ENCODE results near the gene SLCO3A1. TPM values are rescaled to one million over a fixed set of nuclear protein-coding genes. Genes with fewer than 3 reads are reported as not detected.

SLCO3A1 gene
- total and polyA plus RNA-seq, 2 of the 8 experiments (the other 6 are each of a cell fraction or from before 2014, with no cell fraction given): 15.1 to 20.4 TPM

DNA sequence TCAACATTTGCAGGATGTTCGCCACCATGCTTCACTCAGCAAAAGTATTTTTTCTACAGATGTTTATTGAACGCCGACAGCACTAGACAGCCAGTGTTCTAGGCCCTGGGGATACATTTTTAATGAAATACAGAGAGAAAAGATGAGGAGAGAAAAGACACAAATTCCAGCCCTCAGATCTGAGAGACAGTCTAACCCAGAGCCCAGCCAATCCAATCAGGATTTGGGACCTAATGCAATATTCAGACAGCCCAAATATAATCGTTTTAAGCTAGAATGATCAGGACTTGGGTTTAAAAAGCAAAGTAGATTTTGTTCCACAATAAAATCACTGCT, 174.8 kb downstream of the SLCO3A1 start:
- Histone ChIP-seq H4K5ac (ENCODE audit: insufficient read length, low read depth, low read length) (no peak overlapping the region), H4K8ac (ENCODE audit: extremely low read depth, insufficient read depth, low read length) (no peak overlapping the region), H3K79me1 (ENCODE audit: low read depth, low read length) (no peaks in the 10 kb centered on the region; the same call in 1 of the 2 replicates), H3K9ac (replicated peaks in 1 of 4; ENCODE audit: extremely low read depth in 1 of 4, low read depth in 3 of 4, low read length in 3 of 4) (no peak overlapping the region), H2BK12ac (ENCODE audit: low read depth, low read length) (no peak overlapping the region), H2BK15ac (ENCODE audit: low read length) (no peak overlapping the region), H2BK20ac (ENCODE audit: low read length) (no peak overlapping the region), H4K91ac (replicated peaks; ENCODE audit: insufficient read length, low read length) (no peak overlapping the region), H3K18ac (ENCODE audit: extremely low read depth, low read length) (no peak overlapping the region), H3K36me3 (ENCODE audit: control insufficient read depth in 2 of 4, insufficient read depth in 4 of 4, low read length in 3 of 4) (no peaks in the 10 kb centered on the region), H3K9me3 (ENCODE audit: insufficient read depth in 2 of 2, low read depth in 1 of 2, low read length in 1 of 2) (no peaks in the 10 kb centered on the region), H3K4me1 (replicated peaks in 1 of 4; ENCODE audit: control insufficient read depth in 3 of 4, insufficient read depth in 4 of 4, low read length in 3 of 4) (peaks cover 2 to 7% (median 4%) of the 10 kb centered on the region in 4 experiments; a peak in 5 of 7 replicates), H2AFZ (ENCODE audit: low read length) (no peak overlapping the region), H3K4ac (replicated peaks; ENCODE audit: insufficient read length, low read depth, low read length) (no peak overlapping the region), H4K20me1 (replicated peaks in 1 of 2; ENCODE audit: control insufficient read depth in 1 of 2, insufficient read depth in 2 of 2, low read length in 2 of 2) (no peaks in the 10 kb centered on the region), H3K4me3 (ENCODE audit: extremely low read depth in 1 of 4, insufficient read depth in 2 of 4, low read depth in 3 of 4, low read length in 4 of 4) (no peak overlapping the region), H2BK120ac (replicated peaks; ENCODE audit: low read depth, low read length) (no peak overlapping the region), H3K27ac (ENCODE audit: low read depth, low read length) (no peak overlapping the region), H2AK5ac (ENCODE audit: low read depth, low read length) (no peak overlapping the region), H3K56ac (replicated peaks; ENCODE audit: insufficient read length, low read depth, low read length) (no peak overlapping the region), H3K79me2 (ENCODE audit: control insufficient read depth in 1 of 2, insufficient read depth in 2 of 2, low read length in 2 of 2) (no peaks in the 10 kb centered on the region), H3K27me3 (replicated peaks in 1 of 4; ENCODE audit: control insufficient read depth in 3 of 4, extremely low read depth in 1 of 4, insufficient read depth in 3 of 4, low read length in 3 of 4) (no peaks in the 10 kb centered on the region), H3K4me2 (ENCODE audit: insufficient read depth in 1 of 2, low read depth in 2 of 2, low read length in 2 of 2) (no peak overlapping the region), H3K14ac (ENCODE audit: insufficient read length) (no peak overlapping the region), H3K23ac (ENCODE audit: insufficient read length) (no peak overlapping the region), H2BK5ac (ENCODE audit: low read depth, low read length) (no peak overlapping the region), H3K23me2 (ENCODE audit: low read depth, low read length) (peaks cover 2% of the 10 kb centered on the region; the same call in 1 of the 2 replicates)
- WGBS, 2 experiments (ENCODE audit: extremely low coverage in 1 of 2, insufficient coverage in 1 of 2, insufficient read length in 1 of 2, insufficient replicate concordance in 2 of 2, low coverage in 1 of 2, low lambda C conversion rate in 2 of 2, missing lambda C conversion rate in 1 of 2): 93% methylated on average over 4 of the region's 4 CpGs; no CpG with 5 or more reads in 1 of the 2 experiments
- DNase-seq (ENCODE audit: low read depth in 1 of 2, low spot score in 2 of 2) (no peak), FAIRE-seq (no peak)
- CTCF ChIA-PET (ENCODE audit: partially characterized antibody): interaction anchor here (1.3 kb wide), 1 partner anchor 14 kb away, joined by 5 read pairs; no protein-coding TSS in a partner anchor
- POLR2A ChIA-PET (ENCODE audit: partially characterized antibody): no interaction called here
- no peak for TF ChIP-seq ZNF274 (IDR thresholded peaks at IDR 0.05; ENCODE audit: borderline replicate concordance, extremely low read depth, low read length)
- TF ChIP-seq RFX5 (IDR thresholded peaks at IDR 0.05; ENCODE audit: borderline replicate concordance, low read depth, low read length): no peak
- TF ChIP-seq CEBPB (IDR thresholded peaks at IDR 0.05; ENCODE audit: low read depth, low read length): no peak
- TF ChIP-seq TAF7 (optimal IDR thresholded peaks at IDR 0.05; ENCODE audit: borderline replicate concordance, low read depth, low read length): no peak
- no peak for TF ChIP-seq EZH2 (IDR thresholded peaks at IDR 0.05; ENCODE audit: low read depth, low read length, severe bottlenecking)
- no peak for TF ChIP-seq SP2 (IDR thresholded peaks at IDR 0.05; ENCODE audit: low read length)
- TF ChIP-seq ATF2 (IDR thresholded peaks at IDR 0.05; ENCODE audit: low read length): no peak
- no peak for TF ChIP-seq NRF1 (IDR thresholded peaks at IDR 0.05; ENCODE audit: low read depth, low read length)
- no peak for TF ChIP-seq TBP (IDR thresholded peaks at IDR 0.05; ENCODE audit: low read depth, low read length)
- no peak for TF ChIP-seq NANOG (IDR thresholded peaks at IDR 0.05; ENCODE audit: insufficient read depth, low read depth, low read length, poor library complexity, severe bottlenecking)
- TF ChIP-seq GABPA (IDR thresholded peaks at IDR 0.05; ENCODE audit: borderline replicate concordance, insufficient read depth, low read length): no peak
- TF ChIP-seq EGR1 (IDR thresholded peaks at IDR 0.05; ENCODE audit: borderline replicate concordance, low read depth, low read length): no peak
- no peak for TF ChIP-seq SAP30 (IDR thresholded peaks at IDR 0.05; ENCODE audit: insufficient read depth, insufficient replicate concordance, low read length)
